HG02798 (cell line): ENCODE measurements around the gene ATG16L2.

Experiments used
- ATAC-seq: cut with Tn5 transposase; IDR thresholded peaks from one replicate; pipeline ENCODE4 v1.9.1; 2021; ENCODE audit warnings: mild to moderate bottlenecking; ENCODE audit not compliant: unreplicated experiment, poor library complexity

The ATG16L2 gene

DNA sequence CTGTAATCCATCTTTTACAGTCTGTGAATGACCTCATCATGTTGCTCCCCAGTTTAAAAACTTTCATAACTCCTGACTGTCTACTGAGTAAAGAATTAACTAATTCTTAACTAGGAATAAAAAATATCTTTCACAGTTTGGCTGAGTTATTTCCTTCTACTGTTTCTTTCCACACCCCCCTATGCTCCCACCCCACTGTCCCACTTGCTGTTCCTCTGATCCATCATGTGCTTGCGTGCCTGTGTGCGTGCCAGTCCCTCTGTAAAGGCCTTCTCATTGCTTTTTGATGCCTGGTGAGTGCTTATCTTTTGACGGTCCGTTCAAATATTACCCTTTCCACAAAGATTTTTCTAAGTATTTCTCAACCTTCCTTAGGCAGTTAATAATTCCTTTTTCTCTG is 55.6 kb downstream of the ATG16L2 start:
- no peak for ATAC-seq

DNA sequence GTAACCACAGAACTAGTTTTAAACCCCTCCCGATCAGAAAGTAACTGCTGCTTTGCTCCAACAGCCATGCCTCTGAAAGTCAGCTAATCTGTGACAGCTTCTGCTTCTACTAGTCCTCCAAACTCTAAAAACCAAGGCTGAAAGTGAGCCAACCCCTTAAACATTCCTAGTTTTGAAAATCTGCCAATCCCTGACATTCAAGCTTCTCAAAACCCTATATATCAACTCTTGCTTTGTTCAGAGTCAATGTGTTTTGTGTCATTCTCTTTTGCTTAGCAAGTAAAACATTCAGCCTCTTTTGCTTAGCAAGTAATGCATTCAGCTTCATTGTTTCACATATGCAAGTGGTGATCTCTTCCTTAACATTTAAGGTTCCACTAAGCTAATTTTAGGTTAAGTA is 56.9 kb downstream of the ATG16L2 start:
- ATAC-seq: no peak

- no peak for ATAC-seq
These were observed 57.8 kb downstream of the ATG16L2 start for GRCh38 chr11:72872012-72872411.

DNA sequence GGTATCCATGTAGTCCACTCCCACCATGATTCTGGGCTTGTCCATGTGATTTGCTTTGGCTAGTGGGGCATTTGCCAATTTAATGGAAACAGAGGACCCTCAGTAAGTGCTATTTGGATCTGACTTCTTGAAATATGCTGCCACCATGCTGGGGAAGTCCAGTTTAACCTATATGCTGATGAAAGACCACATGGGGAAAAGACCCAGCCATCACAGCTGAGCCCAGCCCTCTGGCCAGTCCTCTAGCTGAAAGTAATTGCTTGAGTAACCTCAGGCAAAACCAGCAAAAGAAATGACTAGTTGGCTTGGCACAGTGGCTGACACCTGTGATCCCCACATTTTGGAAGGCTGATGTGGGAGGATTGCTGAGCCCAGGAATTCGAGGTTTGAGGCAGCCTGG is 61.5 kb downstream of the ATG16L2 start:
- ATAC-seq: no peak

- no peak for ATAC-seq
These were observed 61.9 kb downstream of the ATG16L2 start for GRCh38 chr11:72876147-72876546.
